ENCODE results near the gene MRGPRX2.
A peak's percentile ranks its signal among the peaks of the same experiment; 100 is the strongest.

Gene MRGPRX2

GRCh38 chr11:19073454-19074415 lies 13.2 kb upstream of the MRGPRX2 start:
- DNase-seq: no peak

GRCh38 chr11:19072464-19072863 lies 11.9 kb upstream of the MRGPRX2 start:
- DNase-seq: no peak

DNA sequence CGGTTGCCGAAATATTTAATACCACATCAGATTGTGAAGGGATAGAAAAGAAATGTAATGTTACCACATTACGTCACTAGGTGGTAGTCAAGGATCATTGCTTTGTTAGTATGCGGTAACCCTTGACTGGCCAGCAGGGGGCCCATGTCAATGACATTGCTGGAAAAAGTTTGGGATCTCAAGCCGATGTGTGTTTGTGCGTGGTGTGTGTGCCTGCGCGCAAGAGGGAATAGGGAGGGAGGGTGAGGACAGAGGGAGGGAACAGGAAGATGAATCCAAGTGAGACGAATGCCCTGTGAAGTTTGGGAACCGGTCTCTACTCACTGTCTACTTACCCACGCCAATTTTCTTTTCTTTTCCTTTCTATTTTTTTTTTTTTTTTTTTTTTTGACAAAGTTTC lies 10.7 kb upstream of the MRGPRX2 start:
- peak; percentile 67 for DNase-seq

GRCh38 chr11:19059833-19060232 lies 684 bp downstream of the MRGPRX2 start:
- no peak for DNase-seq

- no peak for DNase-seq
Measured at GRCh38 chr11:19055905-19056304, 4.6 kb downstream of the MRGPRX2 start.

- DNase-seq: no peak
Measured at GRCh38 chr11:19055016-19055415, 5.5 kb downstream of the MRGPRX2 start.

- no peak for DNase-seq
Measured at GRCh38 chr11:19053909-19054308, 6.6 kb downstream of the MRGPRX2 start.

DNA sequence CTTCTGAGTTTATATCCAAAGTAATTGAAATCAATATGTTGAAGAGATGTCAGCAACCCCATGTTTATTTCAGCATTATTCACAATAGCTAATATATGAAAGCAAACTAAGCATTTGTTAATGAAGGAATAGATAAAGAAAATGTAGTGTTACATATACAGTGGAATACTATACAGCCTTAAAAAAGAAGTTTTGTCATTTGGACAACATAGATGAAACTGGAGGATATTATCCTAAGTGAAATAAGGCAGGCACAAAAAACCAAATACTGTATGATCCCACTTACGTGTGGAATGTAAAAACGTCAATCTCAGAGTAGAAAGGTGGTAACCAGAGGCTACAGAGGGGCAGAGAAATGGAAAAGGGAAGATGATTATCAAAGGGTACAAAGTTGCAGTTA lies 10.2 kb downstream of the MRGPRX2 start:
- no peak for DNase-seq

- no peak for DNase-seq
Measured at GRCh38 chr11:19049351-19049750, 11.2 kb downstream of the MRGPRX2 start.

- no peak for DNase-seq
Measured at GRCh38 chr11:19040051-19040450, 20.5 kb downstream of the MRGPRX2 start.

GRCh38 chr11:19039409-19039808 lies 21.1 kb downstream of the MRGPRX2 start:
- DNase-seq: no peak

- no peak for DNase-seq
Measured at GRCh38 chr11:19032990-19033389, 27.5 kb downstream of the MRGPRX2 start.

DNA sequence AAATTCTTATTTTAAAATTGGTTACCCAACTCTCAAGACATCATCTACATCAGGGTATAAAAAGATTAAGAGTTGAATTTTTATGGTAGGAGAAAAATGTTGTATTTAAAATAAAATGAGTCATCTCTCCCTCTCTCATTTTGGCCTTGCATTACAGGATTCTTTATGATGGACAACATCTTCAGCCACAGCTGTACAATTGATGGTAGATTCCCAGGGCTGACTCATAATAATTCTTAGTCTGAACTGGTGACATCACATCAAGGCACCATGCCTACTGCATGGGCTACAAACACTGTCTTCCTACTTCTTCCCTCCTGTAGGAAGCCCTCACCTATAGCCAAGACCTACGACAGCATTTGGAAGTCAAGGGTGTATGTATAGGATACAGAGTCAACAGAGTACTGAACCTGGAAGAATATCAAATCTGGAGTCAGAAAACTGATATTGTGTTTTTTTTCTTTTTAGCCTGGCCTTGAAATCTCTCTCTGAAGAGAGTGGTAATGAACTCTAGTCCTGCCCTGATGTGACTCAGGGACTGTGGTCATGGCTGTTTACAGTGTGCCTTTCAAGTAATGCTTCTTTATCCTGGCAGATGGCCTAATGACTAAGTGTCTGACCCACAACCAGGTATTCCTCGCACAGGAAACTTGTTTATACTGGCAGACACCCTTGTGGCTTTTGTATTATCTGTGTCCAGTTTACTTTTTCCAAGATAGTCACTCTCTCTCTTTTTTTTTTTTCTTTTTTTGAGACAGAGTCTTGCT lies 32.5 kb downstream of the MRGPRX2 start:
- no peak for DNase-seq

- DNase-seq: no peak
Measured at GRCh38 chr11:19026862-19027261, 33.7 kb downstream of the MRGPRX2 start.

- DNase-seq: no peak
Measured at GRCh38 chr11:19025481-19026406, 34.8 kb downstream of the MRGPRX2 start.

GRCh38 chr11:19020831-19021230 lies 39.7 kb downstream of the MRGPRX2 start:
- DNase-seq: no peak

GRCh38 chr11:19018901-19019300 lies 41.6 kb downstream of the MRGPRX2 start:
- DNase-seq: no peak

DNA sequence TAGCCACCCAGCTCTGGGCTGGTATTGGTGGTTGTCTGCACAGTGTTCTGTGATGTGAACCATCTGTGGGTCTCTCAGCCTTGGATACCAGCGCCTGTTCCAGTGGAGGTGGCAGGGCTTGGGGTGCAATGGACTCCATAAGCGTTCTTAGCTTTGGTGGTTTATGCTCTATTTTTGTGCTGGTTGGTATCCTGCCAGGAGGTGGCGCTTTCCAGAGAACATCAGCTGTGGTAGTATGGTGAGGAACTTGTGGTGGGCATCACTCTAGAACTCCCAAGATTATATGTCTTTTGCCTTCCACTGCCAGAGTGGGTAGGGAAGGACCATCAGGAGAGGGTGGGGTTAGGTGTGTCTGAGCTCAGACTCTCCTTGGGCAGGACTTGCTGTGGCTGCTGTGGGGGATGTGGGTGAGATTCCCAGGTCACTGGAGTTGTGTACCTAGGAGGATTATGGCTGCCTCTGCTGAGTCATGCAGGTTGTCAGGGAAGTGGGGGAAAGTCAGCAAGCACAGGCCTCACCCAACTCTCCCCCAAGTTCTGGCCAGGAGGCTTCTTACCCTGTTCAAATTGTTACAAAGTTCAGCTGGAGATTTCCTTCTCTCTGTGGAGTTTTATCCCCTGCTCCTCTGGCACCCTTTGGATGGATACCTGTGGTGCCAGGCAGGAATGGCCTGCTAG lies 47.2 kb downstream of the MRGPRX2 start:
- no peak for DNase-seq

DNA sequence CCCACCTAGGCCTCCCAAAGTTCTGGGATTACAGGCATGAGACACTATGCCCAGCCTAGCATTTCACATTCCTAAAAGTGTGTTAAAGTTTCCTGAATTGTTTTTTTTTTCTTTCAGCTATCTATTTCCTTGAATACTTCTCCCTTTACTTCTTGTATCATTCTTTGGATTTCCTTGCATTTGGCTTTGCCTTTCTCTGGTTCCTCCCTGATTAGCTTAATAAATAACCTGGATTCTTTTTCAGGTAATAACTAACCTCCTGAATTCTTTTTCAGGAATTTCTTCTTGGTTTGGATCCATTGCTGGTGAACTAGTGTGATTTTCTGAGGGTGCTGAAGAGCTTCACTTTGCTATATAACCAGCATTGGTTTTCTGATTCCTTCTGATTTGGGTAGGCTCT lies 47.9 kb downstream of the MRGPRX2 start:
- DNase-seq: no peak

Measured in CD4-positive, alpha-beta T cell treated with Interleukin-10 for 1 hour (primary cell).